ENCODE data around the gene ZSWIM3.

ZSWIM3 gene

DNA sequence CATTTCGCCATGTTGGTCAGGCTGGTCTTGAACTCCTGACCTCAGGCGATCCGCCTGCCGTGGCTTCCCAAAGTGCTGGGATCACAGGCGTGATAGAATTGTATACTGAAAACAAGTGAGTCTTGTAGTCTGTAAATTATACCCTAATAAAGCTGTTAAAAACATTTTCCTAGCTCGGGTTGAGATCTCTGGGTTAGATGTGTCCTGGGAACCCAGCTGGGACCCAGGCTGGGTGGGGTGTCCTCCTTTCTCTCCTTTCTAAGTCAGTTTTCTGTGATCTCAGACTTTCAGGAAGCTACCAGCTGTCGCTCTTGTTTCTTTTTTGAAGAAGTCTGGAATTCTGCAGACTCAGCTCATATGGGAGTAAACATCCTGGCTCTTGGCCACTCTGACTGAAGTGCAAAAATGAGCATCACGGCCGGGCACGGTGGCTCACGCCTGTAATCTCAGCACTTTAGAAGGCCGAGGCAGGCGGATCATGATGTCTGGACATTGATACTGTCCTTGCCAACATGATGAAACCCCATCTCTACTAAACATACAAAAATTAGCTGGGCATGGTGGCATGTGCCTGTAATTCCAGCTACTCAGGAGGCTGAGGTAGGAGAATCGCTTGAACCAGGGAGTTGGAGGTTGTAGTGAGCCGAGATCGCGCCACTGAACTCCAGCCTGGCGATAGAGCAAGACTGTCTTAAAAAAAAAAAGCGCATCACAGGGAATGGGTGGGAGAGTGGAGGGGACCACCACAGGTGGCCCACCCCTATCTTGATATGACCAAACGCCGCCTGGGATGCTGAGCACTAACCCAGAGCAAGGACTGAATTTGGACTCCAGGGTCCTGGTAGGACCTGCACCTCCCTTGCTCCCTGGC is 67.2 kb downstream of the ZSWIM3 start:
- in situ Hi-C loops (cut with MboI; ENCODE audit: low sequenced_read_pairs): no loop called here
- Histone ChIP-seq H3K27me3 (ENCODE audit: low read depth) (no peaks in the 10 kb centered on the region), H3K4me1 (peaks cover 11% of the 10 kb centered on the region), H3K36me3 (replicated peaks) (no peaks in the 10 kb centered on the region), H3K4me3 (no peak overlapping the region), H3K9me3 (no peaks in the 10 kb centered on the region)
- no peak for DNase-seq (ENCODE audit: low spot score in 2 of 2)

DNA sequence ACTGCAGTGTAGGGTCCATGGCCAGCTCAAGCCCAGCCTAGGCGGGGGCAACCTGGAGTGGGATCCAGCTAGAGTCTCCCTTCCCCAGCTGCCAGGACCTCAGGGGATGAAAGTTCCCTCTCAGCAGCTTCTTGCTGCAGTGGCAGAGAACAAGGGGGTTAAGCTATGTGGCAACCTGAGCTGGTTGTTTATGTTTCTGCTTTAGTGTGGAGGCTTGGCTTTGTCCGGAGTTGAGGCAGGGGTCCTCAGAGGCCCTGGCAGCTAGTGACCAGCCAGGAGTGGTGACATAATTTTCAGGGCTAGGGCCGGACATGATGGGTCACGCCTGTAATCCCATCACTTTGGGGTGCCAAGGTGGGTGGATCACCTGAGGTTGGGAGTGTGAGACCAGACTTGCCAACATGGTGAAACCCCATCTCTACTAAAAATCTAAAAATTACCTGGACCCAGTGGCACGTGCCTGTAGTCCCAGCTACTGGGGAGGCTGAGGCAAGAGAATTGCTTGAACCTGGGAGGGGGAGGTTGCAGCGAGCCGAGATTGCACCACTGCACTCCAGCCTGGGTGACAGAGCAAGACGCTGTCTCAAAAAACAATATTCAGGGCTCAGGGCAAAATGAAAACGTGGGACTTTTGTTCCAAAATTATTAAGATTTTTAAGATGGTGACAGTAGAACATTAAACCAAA is 68.5 kb downstream of the ZSWIM3 start:
- DNase-seq (ENCODE audit: low spot score in 2 of 2): no peak
- Histone ChIP-seq H3K9me3 (no peaks in the 10 kb centered on the region), H3K27me3 (ENCODE audit: low read depth) (no peaks in the 10 kb centered on the region), H3K4me1 (peaks cover 11% of the 10 kb centered on the region), H3K36me3 (replicated peaks) (no peaks in the 10 kb centered on the region), H3K4me3 (no peak overlapping the region)
- in situ Hi-C loops (cut with MboI; ENCODE audit: low sequenced_read_pairs): no loop called here

DNA sequence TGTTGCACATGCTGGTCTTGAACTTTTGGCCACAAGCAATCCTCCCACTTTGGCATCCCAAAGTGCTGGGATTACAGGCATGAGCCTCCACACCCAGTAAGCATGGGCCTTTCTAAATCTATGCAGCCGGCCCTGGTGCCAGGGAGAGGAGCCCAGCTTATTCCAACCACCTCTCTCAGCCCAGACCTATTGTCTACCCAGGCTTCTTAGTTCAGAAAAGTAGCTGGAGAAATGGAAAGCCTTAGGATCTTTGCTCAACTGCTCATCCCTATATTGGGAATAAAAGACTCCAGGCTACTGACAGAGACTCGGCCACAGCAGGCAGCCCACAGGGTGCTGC is 69.3 kb downstream of the ZSWIM3 start:
- Histone ChIP-seq H3K9me3 (no peaks in the 10 kb centered on the region), H3K4me1 (peaks cover 11% of the 10 kb centered on the region), H3K36me3 (replicated peaks) (no peaks in the 10 kb centered on the region), H3K27me3 (ENCODE audit: low read depth) (no peaks in the 10 kb centered on the region), H3K4me3 (no peak overlapping the region)
- DNase-seq (ENCODE audit: low spot score in 2 of 2): no peak
- in situ Hi-C loops (cut with MboI; ENCODE audit: low sequenced_read_pairs): no loop called here

DNA sequence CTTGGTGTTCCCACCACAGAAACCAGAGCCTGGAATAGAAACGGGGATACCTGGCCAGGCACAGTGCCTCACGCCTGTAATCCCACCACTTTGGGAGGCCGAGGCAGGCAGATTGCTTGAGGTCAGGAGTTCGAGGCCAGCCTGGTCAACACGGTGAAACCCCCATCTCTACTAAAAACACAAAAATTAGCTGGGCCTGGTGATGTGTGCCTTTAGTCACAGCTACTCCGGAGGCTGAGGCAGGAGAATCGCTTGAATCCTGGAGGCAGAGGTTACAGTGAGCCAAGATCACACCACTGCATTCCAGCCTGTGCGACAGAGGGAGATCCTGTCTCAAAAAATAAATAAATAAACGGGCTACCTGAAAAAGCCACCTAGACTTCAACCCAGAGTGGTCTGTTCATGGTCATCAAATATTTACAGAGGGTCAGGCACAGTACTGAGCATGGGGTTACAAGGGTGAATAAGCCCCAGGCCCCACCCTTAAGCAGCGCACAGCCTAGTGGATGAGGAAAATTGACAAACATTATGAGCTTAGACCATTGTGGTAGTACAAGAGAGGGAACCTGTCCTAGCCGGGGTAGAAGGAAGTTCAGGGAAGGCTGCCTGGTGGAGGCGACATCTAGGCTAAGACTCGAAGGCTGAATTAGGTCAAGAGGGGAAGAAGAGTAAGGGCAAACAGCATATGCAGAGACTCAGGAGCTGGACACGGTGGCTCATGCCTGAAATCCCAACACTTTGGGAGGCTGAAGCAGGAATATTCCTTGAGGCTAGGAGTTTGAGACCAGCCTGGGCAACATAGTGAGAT is 69.9 kb downstream of the ZSWIM3 start:
- Histone ChIP-seq H3K9me3 (no peaks in the 10 kb centered on the region), H3K27me3 (ENCODE audit: low read depth) (no peaks in the 10 kb centered on the region), H3K4me1 (peaks cover 11% of the 10 kb centered on the region), H3K4me3 (no peak overlapping the region), H3K36me3 (replicated peaks) (no peaks in the 10 kb centered on the region)
- DNase-seq (ENCODE audit: low spot score in 2 of 2): no peak
- in situ Hi-C loops (cut with MboI; ENCODE audit: low sequenced_read_pairs): no loop called here

Data from HAP-1 (cell line).